H9 (cell line): ENCODE data around the gene PIK3C3. TPM values are rescaled to one million over a fixed set of nuclear protein-coding genes. Genes with fewer than 3 reads are reported as not detected.

Experiments used
- DNase-seq: peaks from one replicate; pipeline ENCODE4 v3.0.0-alpha.2; 2017
- H2AFZ ChIP-seq: one replicate; pipeline ENCODE4 v1.6.1; 2013; ENCODE audit warnings: mild to moderate bottlenecking, low read length, control low read depth, moderate library complexity
- H2AK5ac ChIP-seq: 2 replicates; pipeline ENCODE4 v1.6.1; 2013; ENCODE audit warnings: low read length, control low read depth, mixed read lengths; ENCODE audit not compliant: insufficient read length
- H2BK120ac ChIP-seq: one replicate; pipeline ENCODE4 v1.6.1; 2013; ENCODE audit warnings: low read depth, mild to moderate bottlenecking, low read length, control low read depth, inconsistent platforms; ENCODE audit not compliant: poor library complexity, severe bottlenecking
- H2BK12ac ChIP-seq: 2 replicates; pipeline ENCODE4 v1.6.1; 2013; ENCODE audit warnings: low read length, control low read depth, mixed read lengths, low read depth; ENCODE audit not compliant: insufficient read length
- H2BK15ac ChIP-seq: 2 replicates; pipeline ENCODE4 v1.6.1; 2013; ENCODE audit warnings: low read depth, low read length, control low read depth
- H2BK20ac ChIP-seq: one replicate; pipeline ENCODE4 v1.6.1; 2013; ENCODE audit warnings: low read depth, mild to moderate bottlenecking, low read length, control low read depth, inconsistent platforms; ENCODE audit not compliant: poor library complexity, severe bottlenecking
- H2BK5ac ChIP-seq: 2 replicates; pipeline ENCODE4 v1.6.1; 2013; ENCODE audit warnings: low read length, control low read depth, mixed read lengths; ENCODE audit not compliant: insufficient read length
- H3K14ac ChIP-seq: 2 replicates; pipeline ENCODE4 v1.6.1; 2013; ENCODE audit warnings: low read length, control low read depth; ENCODE audit not compliant: insufficient read depth
- H3K18ac ChIP-seq: 2 replicates; pipeline ENCODE4 v1.6.1; 2013; ENCODE audit warnings: low read depth, mild to moderate bottlenecking, mixed read lengths, low read length, control low read depth; ENCODE audit not compliant: insufficient read length
- H3K23ac ChIP-seq: 2 replicates; pipeline ENCODE4 v1.6.1; 2013; ENCODE audit warnings: low read length, control low read depth, mixed read lengths, low read depth; ENCODE audit not compliant: insufficient read length
- H3K23me2 ChIP-seq: 2 replicates; pipeline ENCODE4 v1.6.1; 2013; ENCODE audit warnings: low read depth, mild to moderate bottlenecking, mixed read lengths, low read length, control low read depth; ENCODE audit not compliant: insufficient read length, poor library complexity, severe bottlenecking
- H3K27ac ChIP-seq: 2 replicates; pipeline ENCODE4 v1.5.1; 2013; ENCODE audit warnings: low read length, control low read depth, mixed read lengths, low read depth; ENCODE audit not compliant: insufficient read length
- H3K27me3 ChIP-seq: 2 replicates; pipeline ENCODE4 v1.6.1; 2013; ENCODE audit warnings: low read length, control low read depth, inconsistent platforms; ENCODE audit not compliant: insufficient read depth
- H3K4ac ChIP-seq: 2 replicates; pipeline ENCODE4 v1.6.1; 2013; ENCODE audit warnings: low read depth, mild to moderate bottlenecking, control low read depth, inconsistent platforms, low read length, moderate library complexity
- H3K4me1 ChIP-seq: 2 replicates; pipeline ENCODE4 v1.6.1; 2013; ENCODE audit warnings: low read length, control low read depth, inconsistent platforms; ENCODE audit not compliant: insufficient read depth
- H3K4me2 ChIP-seq: 2 replicates; pipeline ENCODE4 v1.6.1; 2013; ENCODE audit warnings: low read length, control low read depth, mixed read lengths; ENCODE audit not compliant: insufficient read length, insufficient read depth
- H3K56ac ChIP-seq: 2 replicates; pipeline ENCODE4 v1.6.1; 2013; ENCODE audit warnings: low read depth, mild to moderate bottlenecking, mixed read lengths, low read length, control low read depth; ENCODE audit not compliant: insufficient read length
- H3K79me1 ChIP-seq: 2 replicates; pipeline ENCODE4 v1.6.1; 2013; ENCODE audit warnings: low read depth, mild to moderate bottlenecking, moderate library complexity, low read length, control low read depth, inconsistent platforms; ENCODE audit not compliant: insufficient read depth, poor library complexity, severe bottlenecking
- H3K79me2 ChIP-seq: 2 replicates; pipeline ENCODE4 v1.6.1; 2013; ENCODE audit warnings: low read length, control low read depth, inconsistent platforms; ENCODE audit not compliant: insufficient read depth
- H3K9ac ChIP-seq: 2 replicates; pipeline ENCODE4 v1.6.1; 2013; ENCODE audit warnings: low read length, control low read depth, mixed read lengths; ENCODE audit not compliant: insufficient read length; ENCODE audit errors: extremely low read depth
- H3K9me3 ChIP-seq: one replicate; pipeline ENCODE4 v1.6.1; 2013; ENCODE audit warnings: low read depth, low read length, inconsistent platforms; ENCODE audit not compliant: control insufficient read depth
- H3T11ph ChIP-seq: one replicate; pipeline ENCODE4 v1.6.1; 2013; ENCODE audit warnings: mild to moderate bottlenecking, low read length, control low read depth, inconsistent platforms
- H4K20me1 ChIP-seq: one replicate; pipeline ENCODE4 v1.6.1; 2013; ENCODE audit not compliant: control insufficient read depth, insufficient read length, insufficient read depth
- H4K5ac ChIP-seq: 2 replicates; pipeline ENCODE4 v1.6.1; 2013; ENCODE audit warnings: low read depth, mild to moderate bottlenecking, mixed read lengths, low read length, control low read depth; ENCODE audit not compliant: insufficient read length
- H4K8ac ChIP-seq: replicated peaks from 2 replicates; pipeline ENCODE4 v1.6.1; 2013; ENCODE audit warnings: low read length, control low read depth, mixed read lengths, low read depth; ENCODE audit not compliant: insufficient read length
- H4K91ac ChIP-seq: 2 replicates; pipeline ENCODE4 v1.6.1; 2013; ENCODE audit warnings: low read depth, mild to moderate bottlenecking, moderate library complexity, mixed read lengths, low read length, control low read depth; ENCODE audit not compliant: insufficient read length
- H3K27ac Mint-ChIP-seq, 3 experiments: 2 replicates in 2 of 3; 3 replicates in 1 of 3; pipeline ENCODE4 v1.8.0; 2020 to 2021; ENCODE audit warnings: mixed read lengths in 3 of 3, mild to moderate bottlenecking in 1 of 3, moderate library complexity in 1 of 3
- H3K27me3 Mint-ChIP-seq: 2 replicates; pipeline ENCODE4 v1.8.0; 2021; ENCODE audit warnings: low read depth, mild to moderate bottlenecking, moderate library complexity, mixed read lengths
- H3K36me3 Mint-ChIP-seq, 3 experiments: 2 replicates in 2 of 3; 3 replicates in 1 of 3; pipeline ENCODE4 v1.8.0; 2020 to 2021; ENCODE audit warnings: low read depth in 3 of 3, mixed read lengths in 3 of 3; ENCODE audit not compliant: insufficient read depth in 1 of 3
- H3K4me1 Mint-ChIP-seq, 2 experiments: 2 replicates each; pipeline ENCODE4 v1.8.0; 2020; ENCODE audit warnings: mixed read lengths in 2 of 2
- H3K4me3 Mint-ChIP-seq, 2 experiments: 2 replicates in 1 of 2; 3 replicates in 1 of 2; pipeline ENCODE4 v1.8.0; 2020 to 2021; ENCODE audit warnings: mild to moderate bottlenecking in 2 of 2, mixed read lengths in 2 of 2, moderate library complexity in 1 of 2
- H3K9me3 Mint-ChIP-seq, 2 experiments: 2 replicates in 1 of 2; 3 replicates in 1 of 2; pipeline ENCODE4 v1.8.0; 2020; ENCODE audit warnings: mild to moderate bottlenecking in 2 of 2, mixed read lengths in 2 of 2, moderate library complexity in 1 of 2
- CTCF ChIP-seq: fragments of 200-600 bp; sonication (generic); conservative IDR thresholded peaks from 3 replicates; pipeline ENCODE4 v1.8.0; 2021; ENCODE audit warnings: antibody characterized with exemption, mild to moderate bottlenecking
- WGBS: extraction: QIAGEN DNeasy Blood & Tissue Kit; methylation state at CpG from one replicate; pipeline ENCODE4 v1.1.7; 2013; ENCODE audit warnings: missing lambda C conversion rate, low lambda C conversion rate, mixed read lengths; ENCODE audit not compliant: insufficient read length; ENCODE audit errors: extremely low coverage; 5-methylcytosine and 5-hydroxymethylcytosine counted together
- total RNA-seq: library from RNA; stranded (reverse); gene quantifications from 2 replicates; pipeline ENCODE4 v1.2.1, GENCODE V29; 2021

Gene PIK3C3
- total RNA-seq, 1 experiment from 2014 or later: 48.8 TPM

GRCh38 chr18:41967680-41968079 lies 12.6 kb downstream of the PIK3C3 start:
- DNase-seq: no peak
- H3K27ac Mint-ChIP-seq: no peak overlapping the region
- no peak overlapping the region for H3K4ac ChIP-seq
- H3K4me1 Mint-ChIP-seq: no peaks in the 10 kb centered on the region
- H3K23ac ChIP-seq: no peak overlapping the region
- H3K23me2 ChIP-seq: no peaks in the 10 kb centered on the region
- peaks cover 4% of the 10 kb centered on the region for H3K79me1 ChIP-seq
- no peaks in the 10 kb centered on the region for H3K9me3 Mint-ChIP-seq
- no peaks in the 10 kb centered on the region for H3K9me3 ChIP-seq
- H3K4me1 ChIP-seq: no peaks in the 10 kb centered on the region
- H3T11ph ChIP-seq: no peak overlapping the region
- H2BK15ac ChIP-seq: no peak overlapping the region
- 0 out of 2 replicates have a peak, but pooled peaks cover 2% of the 10 kb centered on the region for H3K79me2 ChIP-seq
- no peak overlapping the region for H3K56ac ChIP-seq
- no peak overlapping the region for H3K14ac ChIP-seq
- no peak overlapping the region for H3K18ac ChIP-seq
- no peak overlapping the region for H4K8ac ChIP-seq
- H2BK120ac ChIP-seq: no peak overlapping the region
- H2BK12ac ChIP-seq: no peak overlapping the region
- H4K91ac ChIP-seq: no peak overlapping the region
- no peaks in the 10 kb centered on the region for H3K27me3 ChIP-seq
- no peak overlapping the region for H3K27ac ChIP-seq
- no peak for TF ChIP-seq CTCF
- no peaks in the 10 kb centered on the region for H4K20me1 ChIP-seq
- no peak overlapping the region for H2BK20ac ChIP-seq
- H3K4me3 Mint-ChIP-seq: no peak overlapping the region
- H3K27me3 Mint-ChIP-seq: no peaks in the 10 kb centered on the region
- no peak overlapping the region for H2BK5ac ChIP-seq
- no peak overlapping the region for H3K4me2 ChIP-seq
- peaks cover 2 to 32% (median 28%) of the 10 kb centered on the region in 3 experiments; a peak in 6 of 7 replicates for H3K36me3 Mint-ChIP-seq
- H3K9ac ChIP-seq: no peak overlapping the region
- no peak overlapping the region for H2AFZ ChIP-seq
- WGBS: no CpG with 5 or more reads among the region's 2 CpGs
- no peak overlapping the region for H4K5ac ChIP-seq
- H2AK5ac ChIP-seq: no peak overlapping the region
